ENCODE data around the gene LDLRAD4.
A peak's percentile ranks its signal among the peaks of the same experiment; 100 is the strongest.

Gene LDLRAD4

GRCh38 chr18:13232086-13232917, 13.7 kb downstream of the LDLRAD4 start:
- DNase-seq: no peak

GRCh38 chr18:13232971-13233786, 14.6 kb downstream of the LDLRAD4 start:
- DNase-seq: no peak

- DNase-seq: no peak
Observed at GRCh38 chr18:13233787-13234783, 15.5 kb downstream of the LDLRAD4 start.

- DNase-seq: no peak
Observed at GRCh38 chr18:13235421-13235831, 16.9 kb downstream of the LDLRAD4 start.

- DNase-seq: peak; percentile 16
Observed at GRCh38 chr18:13235981-13236380, 17.4 kb downstream of the LDLRAD4 start.

- DNase-seq: no peak
Observed at GRCh38 chr18:13236411-13236810, 17.9 kb downstream of the LDLRAD4 start.

- no peak for DNase-seq
Observed at GRCh38 chr18:13237073-13237472, 18.5 kb downstream of the LDLRAD4 start.

- no peak for DNase-seq
Observed at GRCh38 chr18:13237641-13238040, 19.1 kb downstream of the LDLRAD4 start.

- no peak for DNase-seq
Observed at GRCh38 chr18:13239171-13239956, 20.8 kb downstream of the LDLRAD4 start.

- no peak for DNase-seq
Observed at GRCh38 chr18:13240060-13240725, 21.6 kb downstream of the LDLRAD4 start.

- DNase-seq: no peak
Observed at GRCh38 chr18:13241083-13241892, 22.7 kb downstream of the LDLRAD4 start.

- no peak for DNase-seq
Observed at GRCh38 chr18:13241893-13242175, 23.3 kb downstream of the LDLRAD4 start.

GRCh38 chr18:13242797-13243196, 24.2 kb downstream of the LDLRAD4 start:
- peak; percentile 32 for DNase-seq

GRCh38 chr18:13243363-13243762, 24.8 kb downstream of the LDLRAD4 start:
- no peak for DNase-seq

- no peak for DNase-seq
Observed at GRCh38 chr18:13244135-13244534, 25.6 kb downstream of the LDLRAD4 start.

GRCh38 chr18:13245481-13246000, 27.0 kb downstream of the LDLRAD4 start:
- DNase-seq: no peak

- no peak for DNase-seq
Observed at GRCh38 chr18:13246121-13246520, 27.6 kb downstream of the LDLRAD4 start.

- DNase-seq: no peak
Observed at GRCh38 chr18:13246591-13246990, 28.0 kb downstream of the LDLRAD4 start.

- no peak for DNase-seq
Observed at GRCh38 chr18:13247506-13247905, 28.9 kb downstream of the LDLRAD4 start.

GRCh38 chr18:13252686-13253410, 34.3 kb downstream of the LDLRAD4 start:
- DNase-seq: no peak

All from DMS 273 treated with DMSO at 0.1 percent for 48 hours (cell line).